ENCODE data around the gene GIT1. TPM values are rescaled to one million over a fixed set of nuclear protein-coding genes. Genes with fewer than 3 reads are reported as not detected.

GIT1 gene
- total RNA-seq, 3 donors from 2014 or later (not counting 1 experiment from before 2014, with no cell fraction given), result 39.4 to 61.4 (median 54.6) TPM

DNA sequence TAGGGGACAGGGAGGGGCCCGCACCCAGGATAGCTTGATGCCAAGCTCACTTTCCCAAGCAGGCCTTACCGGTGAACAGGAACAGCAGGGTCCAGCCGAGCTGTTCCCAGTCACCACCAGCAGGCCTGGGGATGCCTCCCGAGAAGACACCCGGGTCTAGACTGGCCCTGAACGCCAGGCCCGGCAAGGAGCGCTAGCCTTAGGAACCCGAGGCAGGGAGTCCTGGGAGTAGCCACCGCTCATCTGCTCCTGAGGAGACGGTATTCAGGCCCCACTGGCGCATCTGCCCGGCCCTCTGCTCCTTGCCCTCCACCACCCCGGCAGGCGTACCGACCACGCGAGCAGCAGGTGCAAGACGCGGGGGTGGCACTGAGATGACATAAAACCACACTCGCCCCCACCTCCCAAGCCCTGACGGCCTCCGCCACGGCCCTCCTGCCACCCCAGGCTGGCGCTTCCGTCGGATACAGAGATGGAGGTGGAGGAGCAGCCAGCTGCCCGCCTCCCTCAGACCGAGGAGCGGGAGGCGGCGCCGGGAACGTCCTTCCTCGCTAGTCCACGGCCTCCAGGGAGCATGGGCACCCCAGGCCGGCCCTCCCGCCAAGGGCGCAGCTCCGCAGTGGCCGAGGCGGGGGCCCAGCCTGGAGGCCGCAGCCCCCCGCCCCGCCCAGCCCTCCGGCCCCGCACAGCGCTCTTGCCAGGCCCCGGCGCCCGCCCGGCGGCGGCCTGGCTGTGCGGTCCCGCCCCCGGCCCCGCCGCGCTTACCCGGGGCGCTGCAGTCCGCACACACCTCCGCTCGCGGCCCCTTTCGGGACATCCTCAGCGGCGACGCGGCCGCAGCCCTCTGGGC lies 661 bp downstream of the GIT1 start:
- Mint-ChIP-seq H3K27ac (peak overlapping the region; percentile 50 to 79), H3K9me3 (no peaks in the 10 kb centered on the region), H3K4me3 (peak overlapping the region; percentile 85), H3K36me3 (no peaks in the 10 kb centered on the region), H3K27me3 (ENCODE audit: low read depth in 2 of 2) (no peaks in the 10 kb centered on the region), H3K4me1 (peaks cover 20 to 70% of the 10 kb centered on the region in 2 donors)
- H3K27ac ChIP-seq (ENCODE audit: low read length), result peak overlapping the region; percentile 56
- H3K4me3 ChIP-seq (ENCODE audit: low read length), result peak overlapping the region; percentile 70
- no peaks in the 10 kb centered on the region for H3K36me3 ChIP-seq (ENCODE audit: control insufficient read depth, insufficient read depth, low read length)
- TF ChIP-seq, protein P1, sequence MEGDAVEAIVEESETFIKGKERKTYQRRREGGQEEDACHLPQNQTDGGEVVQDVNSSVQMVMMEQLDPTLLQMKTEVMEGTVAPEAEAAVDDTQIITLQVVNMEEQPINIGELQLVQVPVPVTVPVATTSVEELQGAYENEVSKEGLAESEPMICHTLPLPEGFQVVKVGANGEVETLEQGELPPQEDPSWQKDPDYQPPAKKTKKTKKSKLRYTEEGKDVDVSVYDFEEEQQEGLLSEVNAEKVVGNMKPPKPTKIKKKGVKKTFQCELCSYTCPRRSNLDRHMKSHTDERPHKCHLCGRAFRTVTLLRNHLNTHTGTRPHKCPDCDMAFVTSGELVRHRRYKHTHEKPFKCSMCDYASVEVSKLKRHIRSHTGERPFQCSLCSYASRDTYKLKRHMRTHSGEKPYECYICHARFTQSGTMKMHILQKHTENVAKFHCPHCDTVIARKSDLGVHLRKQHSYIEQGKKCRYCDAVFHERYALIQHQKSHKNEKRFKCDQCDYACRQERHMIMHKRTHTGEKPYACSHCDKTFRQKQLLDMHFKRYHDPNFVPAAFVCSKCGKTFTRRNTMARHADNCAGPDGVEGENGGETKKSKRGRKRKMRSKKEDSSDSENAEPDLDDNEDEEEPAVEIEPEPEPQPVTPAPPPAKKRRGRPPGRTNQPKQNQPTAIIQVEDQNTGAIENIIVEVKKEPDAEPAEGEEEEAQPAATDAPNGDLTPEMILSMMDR (IDR thresholded peaks at IDR 0.05), result no peak
- no peaks in the 10 kb centered on the region for H3K9me3 ChIP-seq (ENCODE audit: control insufficient read depth, insufficient read depth, low read length)
- ATAC-seq (peak; percentile 20 to 45 (median 34)), DNase-seq (peak in 1 of 2 donors; percentile 70)
- peaks cover 80% of the 10 kb centered on the region for H3K4me1 ChIP-seq (ENCODE audit: control insufficient read depth, insufficient read depth, low read length)
- under 1% methylated on average over 72 of the region's 72 CpGs for WGBS (ENCODE audit: insufficient coverage)
- peaks cover 1% of the 10 kb centered on the region for H3K27me3 ChIP-seq (ENCODE audit: control insufficient read depth, insufficient read depth, low read length)
- intact Hi-C loops (cut with micrococcal nuclease), result loop anchor here (1.0 to 2.0 kb wide), 3 partner anchors 8 to 26 kb away; partner anchors contain the start of gene TP53I13

- WGBS (ENCODE audit: insufficient coverage), result 20% methylated on average over 5 of the region's 8 CpGs
- Histone ChIP-seq H3K27ac (ENCODE audit: low read length) (peak overlapping the region; percentile 56), H3K27me3 (ENCODE audit: control insufficient read depth, insufficient read depth, low read length) (no peaks in the 10 kb centered on the region), H3K36me3 (ENCODE audit: control insufficient read depth, insufficient read depth, low read length) (peaks cover 2% of the 10 kb centered on the region), H3K4me1 (ENCODE audit: control insufficient read depth, insufficient read depth, low read length) (peaks cover 77% of the 10 kb centered on the region), H3K4me3 (ENCODE audit: low read length) (peak overlapping the region; percentile 70), H3K9me3 (ENCODE audit: control insufficient read depth, insufficient read depth, low read length) (no peaks in the 10 kb centered on the region)
- ATAC-seq (no peak), DNase-seq (no peak)
- Mint-ChIP-seq H3K9me3 (no peaks in the 10 kb centered on the region), H3K27me3 (ENCODE audit: low read depth in 2 of 2) (no peaks in the 10 kb centered on the region), H3K4me3 (peak overlapping the region; percentile 85), H3K4me1 (peaks cover 20 to 68% of the 10 kb centered on the region in 2 donors), H3K36me3 (no peaks in the 10 kb centered on the region), H3K27ac (peak overlapping the region; percentile 50 to 79)
- intact Hi-C loops (cut with micrococcal nuclease), result loop anchor here (2.0 kb wide), 2 partner anchors 19 to 27 kb away; partner anchors contain the start of gene TP53I13
- TF ChIP-seq, protein P1 (IDR thresholded peaks at IDR 0.05), result no peak
Measured at GRCh38 chr17:29588017-29588561, 1.4 kb downstream of the GIT1 start.

- H3K36me3 Mint-ChIP-seq, result no peaks in the 10 kb centered on the region
- H3K4me1 Mint-ChIP-seq, result peaks cover 20 to 64% of the 10 kb centered on the region in 2 donors
- Histone ChIP-seq H3K27me3 (ENCODE audit: control insufficient read depth, insufficient read depth, low read length) (no peaks in the 10 kb centered on the region), H3K4me1 (ENCODE audit: control insufficient read depth, insufficient read depth, low read length) (peaks cover 74% of the 10 kb centered on the region), H3K9me3 (ENCODE audit: control insufficient read depth, insufficient read depth, low read length) (no peaks in the 10 kb centered on the region), H3K4me3 (ENCODE audit: low read length) (no peak overlapping the region), H3K27ac (ENCODE audit: low read length) (no peak overlapping the region), H3K36me3 (ENCODE audit: control insufficient read depth, insufficient read depth, low read length) (peaks cover 5% of the 10 kb centered on the region)
- peak overlapping the region; percentile 50 to 79 for H3K27ac Mint-ChIP-seq
- TF ChIP-seq, protein P1 (IDR thresholded peaks at IDR 0.05), result no peak
- no peaks in the 10 kb centered on the region for H3K9me3 Mint-ChIP-seq
- DNase-seq (no peak), ATAC-seq (no peak)
- 92% methylated on average over 5 of the region's 6 CpGs for WGBS (ENCODE audit: insufficient coverage)
- H3K27me3 Mint-ChIP-seq (ENCODE audit: low read depth in 2 of 2), result no peaks in the 10 kb centered on the region
- H3K4me3 Mint-ChIP-seq, result peak overlapping the region; percentile 85
- intact Hi-C loops (cut with micrococcal nuclease), result no loop called here
Measured at GRCh38 chr17:29587591-29587990, 1.9 kb downstream of the GIT1 start.
